IMR-90 (cell line): ENCODE results near the gene VCL. TPM values are rescaled to one million over a fixed set of nuclear protein-coding genes. Genes with fewer than 3 reads are reported as not detected.

Experiments
- ATAC-seq: fragments of 200-7000 bp; cut with Tn5 transposase; 2 replicates; pipeline ENCODE4 v1.9.1; 2020; ENCODE audit warnings: low read depth, mild to moderate bottlenecking, moderate library complexity
- BruUV-seq: library from RNA; stranded (reverse); fragments of 400-500 nt; replicated peaks from 2 replicates; lab custom pipeline; 2021; lab: Mats Ljungman, UMichigan
- CTCF ChIA-PET: fragments of 300-600 bp; formaldehyde crosslinking; extraction: SDS; loops from one replicate; lab custom pipeline; 2021; ENCODE audit warnings: antibody characterized with exemption; lab: Yijun Ruan, JAX
- POLR2A ChIA-PET: fragments of 300-600 bp; sonication (Branson Sonifier 250); formaldehyde crosslinking; loops from one replicate; lab custom pipeline; 2022; ENCODE audit warnings: antibody characterized with exemption; ENCODE audit not compliant: unreplicated experiment; lab: Charles Lee
- DNase-seq: peaks from one replicate; pipeline ENCODE4 v3.0.0; 2013
- H2AFZ ChIP-seq: replicated peaks from 2 replicates; pipeline ENCODE3; 2013; ENCODE audit warnings: low read length, mild to moderate bottlenecking; ENCODE audit not compliant: poor library complexity
- H2AK5ac ChIP-seq: 2 replicates; pipeline ENCODE4 v1.6.1; 2013; ENCODE audit warnings: low read depth, low read length, inconsistent platforms
- H2AK9ac ChIP-seq: replicated peaks from 2 replicates; pipeline ENCODE3; 2013; ENCODE audit warnings: mild to moderate bottlenecking, low read depth, low read length, moderate library complexity; ENCODE audit not compliant: poor library complexity
- H2BK120ac ChIP-seq: 2 replicates; pipeline ENCODE4 v1.6.1; 2013; ENCODE audit warnings: low read depth, low read length, inconsistent platforms
- H2BK15ac ChIP-seq: 3 replicates; pipeline ENCODE4 v1.6.1; 2013; ENCODE audit warnings: low read depth, low read length, inconsistent platforms
- H2BK20ac ChIP-seq: 2 replicates; pipeline ENCODE4 v1.6.1; 2013; ENCODE audit warnings: low read depth, mild to moderate bottlenecking, inconsistent platforms, low read length, moderate library complexity
- H2BK5ac ChIP-seq: 2 replicates; pipeline ENCODE4 v1.6.1; 2013; ENCODE audit warnings: mild to moderate bottlenecking, low read depth, low read length, inconsistent platforms; ENCODE audit not compliant: poor library complexity, severe bottlenecking
- H3K14ac ChIP-seq: replicated peaks from 2 replicates; pipeline ENCODE4 v1.6.1; 2013; ENCODE audit warnings: low read depth, low read length, inconsistent platforms
- H3K18ac ChIP-seq: 2 replicates; pipeline ENCODE4 v1.6.1; 2013; ENCODE audit warnings: low read depth, low read length, control low read depth
- H3K23ac ChIP-seq: 2 replicates; pipeline ENCODE4 v1.6.1; 2013; ENCODE audit warnings: low read depth, low read length, inconsistent platforms
- H3K27ac ChIP-seq: 2 replicates; pipeline ENCODE4 v1.5.1; 2013; ENCODE audit warnings: mild to moderate bottlenecking, control low read depth, low read length; ENCODE audit not compliant: insufficient read depth
- H3K27me3 ChIP-seq: 2 replicates; pipeline ENCODE4 v1.6.1; 2013; ENCODE audit warnings: low read length; ENCODE audit not compliant: control insufficient read depth, insufficient read depth
- H3K36me3 ChIP-seq: 2 replicates; pipeline ENCODE4 v1.6.1; 2013; ENCODE audit warnings: low read length, mixed read lengths; ENCODE audit not compliant: control insufficient read depth, insufficient read depth
- H3K4ac ChIP-seq: 2 replicates; pipeline ENCODE4 v1.6.1; 2013; ENCODE audit warnings: low read depth, low read length, inconsistent platforms
- H3K4me1 ChIP-seq: 2 replicates; pipeline ENCODE4 v1.6.1; 2013; ENCODE audit warnings: low read length, mixed read lengths; ENCODE audit not compliant: control insufficient read depth, insufficient read depth
- H3K4me2 ChIP-seq: 2 replicates; pipeline ENCODE4 v1.6.1; 2013; ENCODE audit warnings: low read depth, mild to moderate bottlenecking, control low read depth, low read length, moderate library complexity
- H3K4me3 ChIP-seq: 2 replicates; pipeline ENCODE4 v1.5.1; 2013; ENCODE audit warnings: low read depth, mild to moderate bottlenecking, control low read depth, low read length, moderate library complexity; ENCODE audit not compliant: insufficient read depth
- H3K56ac ChIP-seq: 2 replicates; pipeline ENCODE4 v1.6.1; 2013; ENCODE audit warnings: low read length, inconsistent platforms; ENCODE audit not compliant: insufficient read depth; ENCODE audit errors: extremely low read depth
- H3K79me1 ChIP-seq, 2 experiments: 2 replicates each; pipeline ENCODE4 v1.6.1; 2013; ENCODE audit warnings: low read length in 2 of 2, inconsistent platforms in 1 of 2, low read depth in 1 of 2
- H3K9ac ChIP-seq: 2 replicates; pipeline ENCODE4 v1.6.1; 2013; ENCODE audit warnings: low read depth, low read length, control low read depth
- H3K9me1 ChIP-seq: 2 replicates; pipeline ENCODE4 v1.6.1; 2013; ENCODE audit warnings: low read length, inconsistent platforms; ENCODE audit not compliant: insufficient read depth
- H3K9me3 ChIP-seq: 2 replicates; pipeline ENCODE4 v1.6.1; 2013; ENCODE audit warnings: low read length; ENCODE audit not compliant: control insufficient read depth, insufficient read depth
- H4K20me1 ChIP-seq: 2 replicates; pipeline ENCODE4 v1.6.1; 2013; ENCODE audit warnings: low read length, inconsistent platforms; ENCODE audit not compliant: insufficient read depth
- H4K5ac ChIP-seq: 2 replicates; pipeline ENCODE4 v1.6.1; 2013; ENCODE audit warnings: mild to moderate bottlenecking, low read depth, low read length, control low read depth
- H4K8ac ChIP-seq, 2 experiments: 2 replicates each; pipeline ENCODE4 v1.6.1; 2013; ENCODE audit warnings: low read depth in 2 of 2, low read length in 2 of 2, control low read depth in 1 of 2, inconsistent platforms in 1 of 2
- H4K91ac ChIP-seq: 2 replicates; pipeline ENCODE4 v1.6.1; 2013; ENCODE audit warnings: low read depth, low read length, inconsistent platforms; ENCODE audit not compliant: insufficient read depth
- CHD1 ChIP-seq: IDR thresholded peaks from 2 replicates; pipeline ENCODE4 v1.6.1; 2012; ENCODE audit warnings: low read depth, low read length, improper control_type of control experiment
- FOS ChIP-seq: fragments of 150-350 bp; IDR thresholded peaks from 2 replicates; pipeline ENCODE4 v1.6.1; 2016; ENCODE audit warnings: low read depth, low read length
- MXI1 ChIP-seq: IDR thresholded peaks from 2 replicates; pipeline ENCODE4 v1.6.1; 2012; ENCODE audit warnings: low read depth, mild to moderate bottlenecking, low read length, moderate library complexity, borderline replicate concordance
- NFE2L2 ChIP-seq: fragments of 150-350 bp; IDR thresholded peaks from 2 replicates; pipeline ENCODE4 v1.6.1; 2016; ENCODE audit warnings: low read depth, mild to moderate bottlenecking, low read length
- RAD21 ChIP-seq: IDR thresholded peaks from 2 replicates; pipeline ENCODE4 v1.6.1; 2012; ENCODE audit warnings: low read length, improper control_type of control experiment
- RFX5 ChIP-seq: IDR thresholded peaks from 2 replicates; pipeline ENCODE4 v1.8.0; 2012; ENCODE audit warnings: low read depth, mild to moderate bottlenecking, low read length, moderate library complexity
- WGBS, 2 experiments: methylation state at CpG; one replicate each; pipeline versions ENCODE4 v1.1.5 to v1.1.7; 2013; ENCODE audit warnings: missing lambda C conversion rate in 2 of 2; ENCODE audit not compliant: insufficient read length in 1 of 2; ENCODE audit errors: extremely low coverage in 2 of 2; 5-methylcytosine and 5-hydroxymethylcytosine counted together
- dilution Hi-C: fragments of 300-500 bp; cut with HindIII; formaldehyde crosslinking; loops from one replicate; pipeline ENCODE4 v1.14.3; 2018; ENCODE audit warnings: low sequenced_read_pairs; ENCODE audit not compliant: unreplicated experiment
- in situ Hi-C: fragments of 300-500 bp; cut with MboI; formaldehyde crosslinking; loops from 3 replicates; pipeline ENCODE4 v1.14.3; 2019; ENCODE audit warnings: low sequenced_read_pairs, inconsistent platforms, mixed read lengths
- intact Hi-C: fragments of 100-400 bp; cut with micrococcal nuclease; formaldehyde crosslinking; loops from 2 replicates; pipeline ENCODE4 v1.10.0; 2022
- polyA plus RNA-seq, 3 experiments: library from polyadenylated mRNA; depleted of rRNA; stranded (reverse); fragments of >200 nt; gene quantifications; 2 replicates each; pipeline ENCODE4 v1.2.3, GENCODE V29; 2012; ENCODE audit warnings: low replicate concordance in 1 of 3
- total RNA-seq: library from RNA; depleted of rRNA; stranded (reverse); fragments of >200 nt; gene quantifications from 2 replicates; pipeline ENCODE4 v1.2.3, GENCODE V29; 2012
- TF ChIP-seq, protein P1 (sequence below): fragments of 150-350 bp; IDR thresholded peaks from 2 replicates; pipeline ENCODE4 v1.6.1; 2017; ENCODE audit warnings: mild to moderate bottlenecking, antibody characterized with exemption, low read length, low read depth

Gene VCL
- total and polyA plus RNA-seq, 2 of the 4 experiments (the other 2 are of a cell fraction): 227 to 283 TPM

DNA sequence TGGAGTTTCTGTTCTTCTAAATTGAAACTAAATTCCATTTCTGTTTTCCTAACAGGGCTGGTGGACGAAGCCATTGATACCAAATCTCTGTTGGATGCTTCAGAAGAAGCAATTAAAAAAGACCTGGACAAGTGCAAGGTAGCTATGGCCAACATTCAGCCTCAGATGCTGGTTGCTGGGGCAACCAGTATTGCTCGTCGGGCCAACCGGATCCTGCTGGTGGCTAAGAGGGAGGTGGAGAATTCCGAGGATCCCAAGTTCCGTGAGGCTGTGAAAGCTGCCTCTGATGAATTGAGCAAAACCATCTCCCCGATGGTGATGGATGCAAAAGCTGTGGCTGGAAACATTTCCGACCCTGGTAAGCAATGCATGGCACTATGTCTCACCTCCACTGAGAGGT is 107.1 kb downstream of the VCL start:
- ATAC-seq: no peak
- no peak overlapping the region for H2BK20ac ChIP-seq
- H2AK9ac ChIP-seq: no peak overlapping the region
- H3K79me1 ChIP-seq: peaks cover 41 to 61% of the 10 kb centered on the region in 2 experiments
- H3K4ac ChIP-seq: no peak overlapping the region
- no peak overlapping the region for H2BK120ac ChIP-seq
- H3K36me3 ChIP-seq: peaks cover 74% of the 10 kb centered on the region
- H3K4me1 ChIP-seq: no peaks in the 10 kb centered on the region
- no peak overlapping the region for H3K56ac ChIP-seq
- in situ Hi-C loops (no loop called here), intact Hi-C loops (no loop called here), dilution Hi-C loops (no loop called here)
- no peak overlapping the region for H2AK5ac ChIP-seq
- ChIA-PET POLR2A (no interaction called here), CTCF (no interaction called here)
- H3K27ac ChIP-seq: no peak overlapping the region
- WGBS, 2 experiments: 100% methylated on average over 3 of the region's 8 CpGs; no CpG with 5 or more reads in 1 of the 2 experiments
- H3K9me3 ChIP-seq: no peaks in the 10 kb centered on the region
- no peak for DNase-seq
- H3K9me1 ChIP-seq: 0 out of 2 replicates have a peak, but pooled peaks cover 3% of the 10 kb centered on the region
- H2AFZ ChIP-seq: no peak overlapping the region
- BruUV-seq: no TSS peak
- no peak overlapping the region for H4K8ac ChIP-seq
- H3K9ac ChIP-seq: no peak overlapping the region
- no peak overlapping the region for H3K4me3 ChIP-seq
- TF ChIP-seq RFX5: no peak
- TF ChIP-seq CHD1: no peak
- TF ChIP-seq, protein P1, sequence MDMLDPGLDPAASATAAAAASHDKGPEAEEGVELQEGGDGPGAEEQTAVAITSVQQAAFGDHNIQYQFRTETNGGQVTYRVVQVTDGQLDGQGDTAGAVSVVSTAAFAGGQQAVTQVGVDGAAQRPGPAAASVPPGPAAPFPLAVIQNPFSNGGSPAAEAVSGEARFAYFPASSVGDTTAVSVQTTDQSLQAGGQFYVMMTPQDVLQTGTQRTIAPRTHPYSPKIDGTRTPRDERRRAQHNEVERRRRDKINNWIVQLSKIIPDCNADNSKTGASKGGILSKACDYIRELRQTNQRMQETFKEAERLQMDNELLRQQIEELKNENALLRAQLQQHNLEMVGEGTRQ: no peak
- no peak for TF ChIP-seq RAD21
- no peak for TF ChIP-seq MXI1
- TF ChIP-seq FOS: no peak
- TF ChIP-seq NFE2L2: no peak
- H3K4me2 ChIP-seq: no peak overlapping the region
- no peak overlapping the region for H4K91ac ChIP-seq
- no peak overlapping the region for H4K5ac ChIP-seq
- H2BK15ac ChIP-seq: no peak overlapping the region
- H3K14ac ChIP-seq: no peak overlapping the region
- no peak overlapping the region for H3K23ac ChIP-seq
- H4K20me1 ChIP-seq: peaks cover 22% of the 10 kb centered on the region; the same call in 1 of the 2 replicates
- no peaks in the 10 kb centered on the region for H3K27me3 ChIP-seq
- no peak overlapping the region for H3K18ac ChIP-seq
- H2BK5ac ChIP-seq: no peak overlapping the region
